ENCODE data around the gene AHNAK2.
"Not testable (repeated sequence)": the region's sequence is repeated elsewhere in the genome, so short reads cannot be mapped to it uniquely, and the experiment has no call there.

Gene AHNAK2

DNA sequence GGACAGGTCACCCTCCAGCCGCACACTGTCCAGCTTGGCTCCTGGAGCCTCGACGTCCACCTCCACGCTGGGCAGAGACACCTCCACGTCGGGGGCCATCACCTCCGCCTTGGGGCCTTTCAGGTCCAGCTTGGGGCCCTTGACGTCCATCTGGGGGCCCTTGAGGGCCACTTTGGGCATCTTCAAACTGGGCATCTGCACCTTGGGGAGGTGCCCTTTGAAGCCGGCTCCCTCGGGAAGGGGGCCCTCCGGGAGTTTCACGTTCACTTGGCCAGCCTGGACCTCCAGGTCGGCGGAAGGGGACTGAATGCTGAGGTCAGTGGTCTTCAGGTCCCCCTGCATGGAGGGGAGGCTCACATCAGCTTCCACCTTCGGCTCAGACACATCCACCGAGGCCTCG is 28.2 kb downstream of the AHNAK2 start:
- Histone ChIP-seq H3K9me2 (replicated peaks; ENCODE audit: insufficient read depth, low read length) (no peaks in the 10 kb centered on the region), H3K4me3 (ENCODE audit: insufficient read depth, low read length, poor library complexity, severe bottlenecking) (no peak overlapping the region), H2AFZ (ENCODE audit: low read depth, low read length, severe bottlenecking) (no peak overlapping the region), H3K27me3 (ENCODE audit: low read length) (no peaks in the 10 kb centered on the region), H3K27ac (ENCODE audit: low read depth, low read length) (no peak overlapping the region), H3F3A (ENCODE audit: insufficient read depth) (no peaks in the 10 kb centered on the region), H3K9me3 (ENCODE audit: insufficient read depth, low read length) (no peaks in the 10 kb centered on the region), H3K4me2 (ENCODE audit: low read depth, low read length, poor library complexity, severe bottlenecking) (no peak overlapping the region), H4K20me1 (ENCODE audit: low read depth, low read length) (no peaks in the 10 kb centered on the region), H3K79me2 (ENCODE audit: insufficient read depth, low read length) (no peaks in the 10 kb centered on the region), H3K36me3 (ENCODE audit: low read length) (no peaks in the 10 kb centered on the region), H3K9ac (ENCODE audit: low read length) (no peak overlapping the region)
- TF ChIP-seq, protein P1, sequence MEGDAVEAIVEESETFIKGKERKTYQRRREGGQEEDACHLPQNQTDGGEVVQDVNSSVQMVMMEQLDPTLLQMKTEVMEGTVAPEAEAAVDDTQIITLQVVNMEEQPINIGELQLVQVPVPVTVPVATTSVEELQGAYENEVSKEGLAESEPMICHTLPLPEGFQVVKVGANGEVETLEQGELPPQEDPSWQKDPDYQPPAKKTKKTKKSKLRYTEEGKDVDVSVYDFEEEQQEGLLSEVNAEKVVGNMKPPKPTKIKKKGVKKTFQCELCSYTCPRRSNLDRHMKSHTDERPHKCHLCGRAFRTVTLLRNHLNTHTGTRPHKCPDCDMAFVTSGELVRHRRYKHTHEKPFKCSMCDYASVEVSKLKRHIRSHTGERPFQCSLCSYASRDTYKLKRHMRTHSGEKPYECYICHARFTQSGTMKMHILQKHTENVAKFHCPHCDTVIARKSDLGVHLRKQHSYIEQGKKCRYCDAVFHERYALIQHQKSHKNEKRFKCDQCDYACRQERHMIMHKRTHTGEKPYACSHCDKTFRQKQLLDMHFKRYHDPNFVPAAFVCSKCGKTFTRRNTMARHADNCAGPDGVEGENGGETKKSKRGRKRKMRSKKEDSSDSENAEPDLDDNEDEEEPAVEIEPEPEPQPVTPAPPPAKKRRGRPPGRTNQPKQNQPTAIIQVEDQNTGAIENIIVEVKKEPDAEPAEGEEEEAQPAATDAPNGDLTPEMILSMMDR (IDR thresholded peaks at IDR 0.05; ENCODE audit: insufficient read depth, low read length, poor library complexity, severe bottlenecking), result no peak
- no peak for TF ChIP-seq EZH2phosphoT487 (conservative IDR thresholded peaks at IDR 0.05; ENCODE audit: low read length)

DNA sequence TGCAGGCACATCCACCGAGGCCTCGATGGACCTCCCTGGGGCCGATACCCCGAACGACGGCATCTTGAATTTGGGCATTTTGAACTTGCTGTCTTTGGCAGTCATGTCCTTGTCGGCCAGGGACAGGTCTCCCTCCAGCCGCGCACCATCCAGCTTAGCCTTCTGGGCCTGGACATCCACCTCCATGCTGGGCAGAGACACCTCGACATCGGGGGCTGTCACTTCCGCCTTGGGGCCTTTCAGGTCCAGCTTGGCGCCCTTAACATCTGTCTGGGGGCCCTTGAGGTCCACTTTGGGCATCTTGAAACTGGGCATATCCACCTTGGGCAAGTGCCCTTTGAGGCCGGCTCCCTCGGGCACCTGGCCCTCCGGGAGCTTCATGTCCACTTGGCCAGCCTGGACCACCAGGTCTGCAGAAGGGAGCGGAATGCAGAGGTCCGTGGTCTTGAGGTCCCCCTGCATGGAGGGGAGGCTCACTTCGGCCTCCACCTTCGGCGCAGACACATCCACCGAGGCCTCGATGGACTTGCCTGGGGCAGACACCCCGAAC is 28.7 kb downstream of the AHNAK2 start:
- not testable (repeated sequence) for H3K9me3 ChIP-seq (ENCODE audit: insufficient read depth, low read length); H3K27me3 ChIP-seq (ENCODE audit: low read length); H3K36me3 ChIP-seq (ENCODE audit: low read length); H3K4me3 ChIP-seq (ENCODE audit: insufficient read depth, low read length, poor library complexity, severe bottlenecking); H3K9ac ChIP-seq (ENCODE audit: low read length); H3K27ac ChIP-seq (ENCODE audit: low read depth, low read length); H3K4me2 ChIP-seq (ENCODE audit: low read depth, low read length, poor library complexity, severe bottlenecking); H3F3A ChIP-seq (ENCODE audit: insufficient read depth); H2AFZ ChIP-seq (ENCODE audit: low read depth, low read length, severe bottlenecking); H4K20me1 ChIP-seq (ENCODE audit: low read depth, low read length); H3K9me2 ChIP-seq (replicated peaks; ENCODE audit: insufficient read depth, low read length); H3K79me2 ChIP-seq (ENCODE audit: insufficient read depth, low read length)

DNA sequence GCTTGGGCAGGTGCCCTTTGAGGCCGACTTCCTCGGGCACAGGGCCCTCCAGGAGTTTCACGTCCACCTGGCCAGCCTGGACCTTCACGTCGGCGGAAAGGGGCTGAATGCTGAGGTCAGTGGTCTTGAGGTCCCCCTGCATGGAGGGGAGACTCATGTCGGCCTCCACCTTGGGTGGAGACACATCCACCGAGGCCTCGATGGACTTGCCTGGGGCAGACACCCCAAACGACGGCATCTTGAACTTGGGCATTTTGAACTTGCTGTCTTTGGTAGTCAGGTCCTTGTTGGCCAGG is 29.5 kb downstream of the AHNAK2 start:
- Histone ChIP-seq H3K27ac (ENCODE audit: low read depth, low read length) (no peak overlapping the region), H3F3A (ENCODE audit: insufficient read depth) (no peaks in the 10 kb centered on the region), H3K4me2 (ENCODE audit: low read depth, low read length, poor library complexity, severe bottlenecking) (no peak overlapping the region), H4K20me1 (ENCODE audit: low read depth, low read length) (no peaks in the 10 kb centered on the region), H3K9ac (ENCODE audit: low read length) (no peak overlapping the region), H3K9me3 (ENCODE audit: insufficient read depth, low read length) (no peaks in the 10 kb centered on the region), H3K27me3 (ENCODE audit: low read length) (no peaks in the 10 kb centered on the region), H3K79me2 (ENCODE audit: insufficient read depth, low read length) (no peaks in the 10 kb centered on the region), H3K4me3 (ENCODE audit: insufficient read depth, low read length, poor library complexity, severe bottlenecking) (no peak overlapping the region), H3K9me2 (replicated peaks; ENCODE audit: insufficient read depth, low read length) (no peaks in the 10 kb centered on the region), H2AFZ (ENCODE audit: low read depth, low read length, severe bottlenecking) (no peak overlapping the region), H3K36me3 (ENCODE audit: low read length) (no peaks in the 10 kb centered on the region)
- TF ChIP-seq, protein P1 (IDR thresholded peaks at IDR 0.05; ENCODE audit: insufficient read depth, low read length, poor library complexity, severe bottlenecking), result no peak
- no peak for TF ChIP-seq EZH2phosphoT487 (conservative IDR thresholded peaks at IDR 0.05; ENCODE audit: low read length)

DNA sequence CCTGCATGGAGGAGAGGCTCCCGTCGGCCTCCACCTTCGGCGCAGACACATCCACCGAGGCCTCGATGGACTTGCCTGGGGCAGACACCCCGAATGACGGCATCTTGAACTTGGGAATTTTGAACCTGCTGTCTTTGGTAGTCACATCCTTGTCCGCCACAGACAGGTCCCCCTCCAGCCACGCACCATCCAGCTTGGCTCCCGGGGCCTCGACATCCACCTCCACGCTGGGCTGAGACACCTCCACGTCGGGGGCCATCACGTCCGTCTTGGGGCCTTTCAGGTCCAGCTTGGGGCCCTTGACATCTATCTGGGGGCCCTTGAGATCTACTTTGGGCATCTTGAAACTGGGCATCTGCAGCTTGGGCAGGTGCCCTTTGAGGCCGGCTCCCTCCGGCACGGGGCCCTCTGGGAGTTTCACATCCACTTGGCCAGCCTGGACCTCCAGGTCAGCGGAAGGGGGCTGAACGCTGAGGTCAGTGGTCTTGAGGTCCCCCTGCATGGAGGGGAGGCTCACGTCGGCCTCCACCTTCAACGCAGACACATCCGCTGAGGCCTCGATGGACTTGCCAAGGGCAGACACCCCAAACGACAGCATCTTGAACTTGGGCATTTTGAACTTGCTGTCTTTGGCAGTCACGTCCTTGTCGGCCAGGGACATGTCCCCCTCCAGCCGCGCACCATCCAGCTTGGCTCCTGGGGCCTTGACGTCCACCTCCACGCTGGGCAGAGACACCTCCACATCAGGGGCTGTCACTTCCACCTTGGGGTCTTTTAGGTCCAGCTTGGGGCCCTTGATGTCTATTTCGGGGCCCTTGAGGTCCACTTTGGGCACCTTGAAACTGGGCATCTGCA is 30.1 kb downstream of the AHNAK2 start:
- H3K4me3 ChIP-seq (ENCODE audit: insufficient read depth, low read length, poor library complexity, severe bottlenecking); H2AFZ ChIP-seq (ENCODE audit: low read depth, low read length, severe bottlenecking); H3F3A ChIP-seq (ENCODE audit: insufficient read depth); H3K9me3 ChIP-seq (ENCODE audit: insufficient read depth, low read length); H3K4me2 ChIP-seq (ENCODE audit: low read depth, low read length, poor library complexity, severe bottlenecking); H3K79me2 ChIP-seq (ENCODE audit: insufficient read depth, low read length); H4K20me1 ChIP-seq (ENCODE audit: low read depth, low read length); H3K9me2 ChIP-seq (replicated peaks; ENCODE audit: insufficient read depth, low read length); H3K9ac ChIP-seq (ENCODE audit: low read length); H3K36me3 ChIP-seq (ENCODE audit: low read length); H3K27me3 ChIP-seq (ENCODE audit: low read length); H3K27ac ChIP-seq (ENCODE audit: low read depth, low read length): not testable (repeated sequence)

DNA sequence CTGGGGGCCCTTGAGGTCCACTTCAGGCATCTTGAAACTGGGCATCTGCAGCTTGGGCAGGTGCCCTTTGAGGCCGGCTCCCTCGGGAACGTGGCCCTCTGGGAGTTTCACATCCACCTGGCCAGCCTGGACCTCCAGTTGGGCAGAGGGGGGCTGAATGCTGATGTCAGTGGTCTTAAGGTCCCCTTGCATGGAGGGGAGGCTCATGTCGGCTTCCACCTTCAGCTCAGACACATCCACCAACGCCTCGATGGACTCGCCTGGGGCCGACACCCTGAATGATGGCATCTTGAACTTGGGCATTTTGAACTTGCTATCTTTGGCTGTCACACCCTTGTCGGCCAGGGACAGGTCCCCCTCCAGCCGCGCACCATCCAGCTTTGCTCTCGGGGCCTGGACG is 31.0 kb downstream of the AHNAK2 start:
- not testable (repeated sequence) for H3K9ac ChIP-seq (ENCODE audit: low read length); H3F3A ChIP-seq (ENCODE audit: insufficient read depth); H3K36me3 ChIP-seq (ENCODE audit: low read length); H4K20me1 ChIP-seq (ENCODE audit: low read depth, low read length); H3K79me2 ChIP-seq (ENCODE audit: insufficient read depth, low read length); H3K9me3 ChIP-seq (ENCODE audit: insufficient read depth, low read length); H3K27ac ChIP-seq (ENCODE audit: low read depth, low read length); H2AFZ ChIP-seq (ENCODE audit: low read depth, low read length, severe bottlenecking); H3K4me2 ChIP-seq (ENCODE audit: low read depth, low read length, poor library complexity, severe bottlenecking); H3K27me3 ChIP-seq (ENCODE audit: low read length); H3K9me2 ChIP-seq (replicated peaks; ENCODE audit: insufficient read depth, low read length); H3K4me3 ChIP-seq (ENCODE audit: insufficient read depth, low read length, poor library complexity, severe bottlenecking)

DNA sequence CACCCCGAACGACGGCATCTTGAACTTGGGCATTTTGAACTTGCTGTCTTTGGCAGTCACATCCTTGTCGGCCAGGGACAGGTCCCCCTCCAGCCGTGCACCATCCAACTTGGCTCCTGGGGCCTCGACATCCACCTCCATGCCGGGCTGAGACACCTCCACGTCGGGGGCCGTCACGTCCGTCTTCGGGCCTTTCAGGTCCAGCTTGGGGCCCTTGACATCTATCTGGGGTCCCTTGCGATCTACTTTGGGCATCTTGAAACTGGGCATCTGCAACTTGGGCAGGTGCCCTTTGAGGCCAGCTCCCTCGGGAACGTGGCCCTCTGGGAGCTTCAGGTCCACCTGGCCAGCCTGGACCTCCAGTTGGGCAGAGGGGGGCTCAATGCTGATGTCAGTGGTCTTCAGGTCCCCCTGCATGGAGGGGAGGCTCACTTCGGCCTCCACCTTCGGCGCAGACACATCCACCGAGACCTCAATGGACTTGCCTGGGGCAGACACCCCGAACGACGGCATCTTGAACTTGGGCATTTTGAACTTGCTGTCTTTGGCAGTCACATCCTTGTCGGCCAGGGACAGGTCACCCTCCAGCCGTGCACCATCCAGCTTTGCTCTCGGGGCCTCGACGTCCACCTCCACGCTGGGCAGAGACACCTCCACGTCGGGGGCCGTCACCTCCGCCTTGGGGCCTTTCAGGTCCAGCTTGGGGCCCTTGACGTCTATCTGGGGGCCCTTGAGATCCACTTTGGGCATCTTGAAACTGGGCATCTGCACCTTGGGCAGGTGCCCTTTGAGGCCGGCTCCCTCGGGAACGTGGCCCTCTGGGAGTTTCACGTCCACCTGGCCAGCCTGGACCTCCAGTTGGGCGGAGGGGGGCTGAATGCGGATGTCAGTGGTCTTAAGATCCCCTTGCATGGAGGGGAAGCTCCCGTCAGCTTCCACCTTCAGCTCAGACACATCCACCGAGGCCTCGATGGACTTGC is 31.9 kb downstream of the AHNAK2 start:
- not testable (repeated sequence) for H3K27me3 ChIP-seq (ENCODE audit: low read length); H3K36me3 ChIP-seq (ENCODE audit: low read length); H3K4me2 ChIP-seq (ENCODE audit: low read depth, low read length, poor library complexity, severe bottlenecking); H3K9me3 ChIP-seq (ENCODE audit: insufficient read depth, low read length); H2AFZ ChIP-seq (ENCODE audit: low read depth, low read length, severe bottlenecking); H3K9me2 ChIP-seq (replicated peaks; ENCODE audit: insufficient read depth, low read length); H3K79me2 ChIP-seq (ENCODE audit: insufficient read depth, low read length); H3K9ac ChIP-seq (ENCODE audit: low read length); H4K20me1 ChIP-seq (ENCODE audit: low read depth, low read length); H3K4me3 ChIP-seq (ENCODE audit: insufficient read depth, low read length, poor library complexity, severe bottlenecking); H3F3A ChIP-seq (ENCODE audit: insufficient read depth); H3K27ac ChIP-seq (ENCODE audit: low read depth, low read length)
